ENCODE data around the gene KPNA2.

The KPNA2 gene

GRCh38 chr17:67995570-67996263 is 39.8 kb upstream of the KPNA2 start:
- peak overlapping the region; percentile 73 for H3K4me3 ChIP-seq (replicated peaks; ENCODE audit: low read depth, low read length)
- no peak for DNase-seq (ENCODE audit: low read depth)
- no peak for TF ChIP-seq CTCF (IDR thresholded peaks at IDR 0.05; ENCODE audit: low read length, missing control alignments)

GRCh38 chr17:67996301-67997171 is 39.0 kb upstream of the KPNA2 start, which contains the start of gene C17orf58:
Gene C17orf58, minus strand, starts transcription at chr17:67996469. Its CDS starts 271 bp downstream, at chr17:67996198.
- peak; percentile 76 for DNase-seq (ENCODE audit: low read depth)
- H3K4me3 ChIP-seq (replicated peaks; ENCODE audit: low read depth, low read length), result peak within 1 kb of the TSS; percentile 73

GRCh38 chr17:67998466-67998865 is 37.1 kb upstream of the KPNA2 start:
- TF ChIP-seq CTCF (IDR thresholded peaks at IDR 0.05; ENCODE audit: low read length, missing control alignments), result no peak
- no peak overlapping the region for H3K4me3 ChIP-seq (replicated peaks; ENCODE audit: low read depth, low read length)
- DNase-seq (ENCODE audit: low read depth), result no peak

- H3K4me3 ChIP-seq (replicated peaks; ENCODE audit: low read depth, low read length), result no peak overlapping the region
- DNase-seq (ENCODE audit: low read depth), result no peak
- TF ChIP-seq CTCF (IDR thresholded peaks at IDR 0.05; ENCODE audit: low read length, missing control alignments), result no peak
Measured at GRCh38 chr17:67999291-67999911, 36.1 kb upstream of the KPNA2 start.

GRCh38 chr17:68004201-68004600 is 31.3 kb upstream of the KPNA2 start:
- no peak for TF ChIP-seq CTCF (IDR thresholded peaks at IDR 0.05; ENCODE audit: low read length, missing control alignments)
- no peak for DNase-seq (ENCODE audit: low read depth)

GRCh38 chr17:68006797-68007196 is 28.7 kb upstream of the KPNA2 start:
- DNase-seq (ENCODE audit: low read depth), result peak; percentile 27
- H3K4me3 ChIP-seq (replicated peaks; ENCODE audit: low read depth, low read length), result no peak overlapping the region
- TF ChIP-seq CTCF (IDR thresholded peaks at IDR 0.05; ENCODE audit: low read length, missing control alignments), result no peak

More at GRCh38 chr17:68004201-68004600, 31.3 kb upstream of the KPNA2 start:
- no peak overlapping the region for H3K4me3 ChIP-seq (replicated peaks; ENCODE audit: low read depth, low read length)

- peak; percentile 59 for TF ChIP-seq CTCF (IDR thresholded peaks at IDR 0.05; ENCODE audit: low read length, missing control alignments)
- no peak overlapping the region for H3K4me3 ChIP-seq (replicated peaks; ENCODE audit: low read depth, low read length)
- DNase-seq (ENCODE audit: low read depth), result peak; percentile 28
Measured at GRCh38 chr17:68011199-68011665, 24.3 kb upstream of the KPNA2 start.
